Liver (tissue), 3 donors: Measurements from ENCODE around the gene LCORL.

Source experiments
- SP1 ChIP-seq: IDR thresholded peaks from 2 replicates; pipeline ENCODE4 v1.6.1; 2018; ENCODE audit warnings: antibody characterized with exemption, mild to moderate bottlenecking
- YY1 ChIP-seq: IDR thresholded peaks from 2 replicates; pipeline ENCODE4 v1.6.1; 2016; ENCODE audit warnings: antibody characterized with exemption, mild to moderate bottlenecking
- TF ChIP-seq, protein P1 (sequence below): IDR thresholded peaks from 2 replicates; pipeline ENCODE4 v1.6.1; 2016; ENCODE audit warnings: antibody characterized with exemption, mild to moderate bottlenecking
- TF ChIP-seq, protein P2 (sequence below): fragments of 150-350 bp; IDR thresholded peaks from 2 replicates; pipeline ENCODE4 v1.5.1; 2017; ENCODE audit warnings: improper control_type of control experiment, low read depth, low read length; ENCODE audit not compliant: missing input control
- TF ChIP-seq, protein P3 (sequence below): IDR thresholded peaks from 2 replicates; pipeline ENCODE4 v1.6.1; 2016; ENCODE audit warnings: antibody characterized with exemption
- donor health status: healthy.
- donor health status: healthy.

DNA sequence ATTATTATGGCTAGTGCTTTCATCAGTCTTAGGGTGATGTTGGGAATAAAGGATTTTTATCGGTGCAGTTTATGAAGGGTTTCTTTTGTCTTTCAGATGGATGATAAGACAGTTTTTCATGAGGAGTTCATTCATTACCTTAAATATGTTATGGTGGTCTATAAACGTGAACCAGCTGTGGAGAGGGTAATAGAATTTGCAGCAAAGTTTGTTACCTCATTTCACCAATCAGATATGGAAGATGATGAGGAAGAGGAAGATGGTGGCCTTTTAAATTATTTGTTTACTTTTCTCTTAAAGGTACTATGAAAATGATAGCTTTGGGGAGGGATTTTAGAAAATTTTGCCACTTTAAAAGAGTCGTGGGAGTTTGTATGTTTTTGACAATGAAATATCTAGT is 209.4 kb downstream of the LCORL start:
- TF ChIP-seq, protein P1, sequence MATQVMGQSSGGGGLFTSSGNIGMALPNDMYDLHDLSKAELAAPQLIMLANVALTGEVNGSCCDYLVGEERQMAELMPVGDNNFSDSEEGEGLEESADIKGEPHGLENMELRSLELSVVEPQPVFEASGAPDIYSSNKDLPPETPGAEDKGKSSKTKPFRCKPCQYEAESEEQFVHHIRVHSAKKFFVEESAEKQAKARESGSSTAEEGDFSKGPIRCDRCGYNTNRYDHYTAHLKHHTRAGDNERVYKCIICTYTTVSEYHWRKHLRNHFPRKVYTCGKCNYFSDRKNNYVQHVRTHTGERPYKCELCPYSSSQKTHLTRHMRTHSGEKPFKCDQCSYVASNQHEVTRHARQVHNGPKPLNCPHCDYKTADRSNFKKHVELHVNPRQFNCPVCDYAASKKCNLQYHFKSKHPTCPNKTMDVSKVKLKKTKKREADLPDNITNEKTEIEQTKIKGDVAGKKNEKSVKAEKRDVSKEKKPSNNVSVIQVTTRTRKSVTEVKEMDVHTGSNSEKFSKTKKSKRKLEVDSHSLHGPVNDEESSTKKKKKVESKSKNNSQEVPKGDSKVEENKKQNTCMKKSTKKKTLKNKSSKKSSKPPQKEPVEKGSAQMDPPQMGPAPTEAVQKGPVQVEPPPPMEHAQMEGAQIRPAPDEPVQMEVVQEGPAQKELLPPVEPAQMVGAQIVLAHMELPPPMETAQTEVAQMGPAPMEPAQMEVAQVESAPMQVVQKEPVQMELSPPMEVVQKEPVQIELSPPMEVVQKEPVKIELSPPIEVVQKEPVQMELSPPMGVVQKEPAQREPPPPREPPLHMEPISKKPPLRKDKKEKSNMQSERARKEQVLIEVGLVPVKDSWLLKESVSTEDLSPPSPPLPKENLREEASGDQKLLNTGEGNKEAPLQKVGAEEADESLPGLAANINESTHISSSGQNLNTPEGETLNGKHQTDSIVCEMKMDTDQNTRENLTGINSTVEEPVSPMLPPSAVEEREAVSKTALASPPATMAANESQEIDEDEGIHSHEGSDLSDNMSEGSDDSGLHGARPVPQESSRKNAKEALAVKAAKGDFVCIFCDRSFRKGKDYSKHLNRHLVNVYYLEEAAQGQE: no peak
- TF ChIP-seq YY1 (no peak), SP1 (no peak)
- TF ChIP-seq, protein P2, sequence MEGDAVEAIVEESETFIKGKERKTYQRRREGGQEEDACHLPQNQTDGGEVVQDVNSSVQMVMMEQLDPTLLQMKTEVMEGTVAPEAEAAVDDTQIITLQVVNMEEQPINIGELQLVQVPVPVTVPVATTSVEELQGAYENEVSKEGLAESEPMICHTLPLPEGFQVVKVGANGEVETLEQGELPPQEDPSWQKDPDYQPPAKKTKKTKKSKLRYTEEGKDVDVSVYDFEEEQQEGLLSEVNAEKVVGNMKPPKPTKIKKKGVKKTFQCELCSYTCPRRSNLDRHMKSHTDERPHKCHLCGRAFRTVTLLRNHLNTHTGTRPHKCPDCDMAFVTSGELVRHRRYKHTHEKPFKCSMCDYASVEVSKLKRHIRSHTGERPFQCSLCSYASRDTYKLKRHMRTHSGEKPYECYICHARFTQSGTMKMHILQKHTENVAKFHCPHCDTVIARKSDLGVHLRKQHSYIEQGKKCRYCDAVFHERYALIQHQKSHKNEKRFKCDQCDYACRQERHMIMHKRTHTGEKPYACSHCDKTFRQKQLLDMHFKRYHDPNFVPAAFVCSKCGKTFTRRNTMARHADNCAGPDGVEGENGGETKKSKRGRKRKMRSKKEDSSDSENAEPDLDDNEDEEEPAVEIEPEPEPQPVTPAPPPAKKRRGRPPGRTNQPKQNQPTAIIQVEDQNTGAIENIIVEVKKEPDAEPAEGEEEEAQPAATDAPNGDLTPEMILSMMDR: no peak
- TF ChIP-seq, protein P3, sequence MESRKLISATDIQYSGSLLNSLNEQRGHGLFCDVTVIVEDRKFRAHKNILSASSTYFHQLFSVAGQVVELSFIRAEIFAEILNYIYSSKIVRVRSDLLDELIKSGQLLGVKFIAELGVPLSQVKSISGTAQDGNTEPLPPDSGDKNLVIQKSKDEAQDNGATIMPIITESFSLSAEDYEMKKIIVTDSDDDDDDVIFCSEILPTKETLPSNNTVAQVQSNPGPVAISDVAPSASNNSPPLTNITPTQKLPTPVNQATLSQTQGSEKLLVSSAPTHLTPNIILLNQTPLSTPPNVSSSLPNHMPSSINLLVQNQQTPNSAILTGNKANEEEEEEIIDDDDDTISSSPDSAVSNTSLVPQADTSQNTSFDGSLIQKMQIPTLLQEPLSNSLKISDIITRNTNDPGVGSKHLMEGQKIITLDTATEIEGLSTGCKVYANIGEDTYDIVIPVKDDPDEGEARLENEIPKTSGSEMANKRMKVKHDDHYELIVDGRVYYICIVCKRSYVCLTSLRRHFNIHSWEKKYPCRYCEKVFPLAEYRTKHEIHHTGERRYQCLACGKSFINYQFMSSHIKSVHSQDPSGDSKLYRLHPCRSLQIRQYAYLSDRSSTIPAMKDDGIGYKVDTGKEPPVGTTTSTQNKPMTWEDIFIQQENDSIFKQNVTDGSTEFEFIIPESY: no peak
